HCT116 (cell line): Measurements from ENCODE around the gene DFFA. TPM values are rescaled to one million over a fixed set of nuclear protein-coding genes. Genes with fewer than 3 reads are reported as not detected.

Experiments used
- ATAC-seq: fragments of 200-7000 bp; cut with Tn5 transposase; 2 replicates; pipeline ENCODE4 v1.9.1; 2020; ENCODE audit warnings: mild to moderate bottlenecking, moderate library complexity
- BruUV-seq: library from RNA; stranded (reverse); fragments of 400-500 nt; replicated peaks from 2 replicates; lab custom pipeline; 2021; lab: Mats Ljungman, UMichigan
- CTCF ChIA-PET: fragments of 300-600 bp; sonication (Branson Sonifier 250); formaldehyde crosslinking; loops from one replicate; lab custom pipeline; 2021; ENCODE audit warnings: antibody characterized with exemption; lab: Charles Lee
- POLR2A ChIA-PET: fragments of 300-600, 350-600 bp; sonication (Branson Sonifier 250); formaldehyde crosslinking; loops from one replicate; lab custom pipeline; 2021; ENCODE audit warnings: antibody characterized with exemption; lab: Charles Lee
- RAD21 ChIA-PET, 2 experiments: fragments of 300-600 bp; sonication (Branson Sonifier 250); formaldehyde crosslinking; loops; one replicate each; lab custom pipeline; 2023; ENCODE audit warnings: low total read pairs in 2 of 2; ENCODE audit not compliant: uncharacterized antibody in 2 of 2, unreplicated experiment in 2 of 2, low non-redundant PET in 1 of 2; lab: Charles Lee
- DNase-seq: peaks from one replicate; pipeline ENCODE4 v3.0.0-alpha.2; 2010; ENCODE audit warnings: low read depth, low spot score
- H2AFZ ChIP-seq: fragments of 200-600 bp; shearing (Covaris generic), sonication (generic); 2 replicates; pipeline ENCODE4 v1.6.1; 2017; ENCODE audit warnings: low read depth, mixed run types, mixed read lengths, antibody characterized with exemption, low read length; ENCODE audit not compliant: poor library complexity, severe bottlenecking
- H3K27ac ChIP-seq: 2 replicates; pipeline ENCODE4 v1.5.1; 2012; ENCODE audit warnings: low read depth, low read length
- H3K27me3 ChIP-seq: fragments of 200-600 bp; sonication (generic); 2 replicates; pipeline ENCODE4 v1.6.1; 2016; ENCODE audit warnings: mixed run types, low read length, mixed read lengths; ENCODE audit not compliant: insufficient read depth
- H3K36me3 ChIP-seq, 2 experiments: fragments of 200-500 bp in 1 of 2; fragments of 200-600 bp in 1 of 2; sonication (Bioruptor generic) in 1 of 2; sonication (generic) in 1 of 2; 2 replicates each; pipeline versions ENCODE4 v1.5.1 to v1.6.1; 2014 to 2016; ENCODE audit warnings: low read length in 2 of 2, inconsistent platforms in 1 of 2, mixed read lengths in 1 of 2, mixed run types in 1 of 2; ENCODE audit not compliant: insufficient read depth in 2 of 2, control insufficient read depth in 1 of 2
- H3K4me1 ChIP-seq, 2 experiments: fragments of 200-600 bp in 1 of 2; sonication (generic) in 1 of 2; 2 replicates each; pipeline versions ENCODE4 v1.5.1 to v1.6.1; 2012 to 2017; ENCODE audit warnings: low read length in 2 of 2, inconsistent platforms in 1 of 2, mild to moderate bottlenecking in 1 of 2, mixed read lengths in 1 of 2, mixed run types in 1 of 2, moderate library complexity in 1 of 2; ENCODE audit not compliant: insufficient read depth in 2 of 2, control insufficient read depth in 1 of 2
- H3K4me2 ChIP-seq: fragments of 200-600 bp; sonication (generic); 2 replicates; pipeline ENCODE4 v1.6.1; 2017; ENCODE audit warnings: mixed run types, low read length, mixed read lengths
- H3K4me3 ChIP-seq, 2 experiments: fragments of 200-600 bp in 1 of 2; sonication (generic) in 1 of 2; replicated peaks in 1 of 2; 2 replicates each; pipeline ENCODE4 v1.5.1; 2011 to 2016; ENCODE audit warnings: low read length in 2 of 2, control low read depth in 1 of 2, low read depth in 1 of 2, mild to moderate bottlenecking in 1 of 2, mixed read lengths in 1 of 2, mixed run types in 1 of 2
- H3K79me2 ChIP-seq: fragments of 200-600 bp; sonication (generic); 2 replicates; pipeline ENCODE4 v1.6.1; 2017; ENCODE audit warnings: mild to moderate bottlenecking, mixed run types, low read length, moderate library complexity, mixed read lengths; ENCODE audit not compliant: insufficient read depth
- H3K9ac ChIP-seq: fragments of 200-600 bp; sonication (generic); 2 replicates; pipeline ENCODE4 v1.6.1; 2016; ENCODE audit warnings: low read length, mixed read lengths
- H3K9me2 ChIP-seq: fragments of 200-600 bp; sonication (generic), shearing (Covaris generic); 2 replicates; pipeline ENCODE4 v1.6.1; 2017; ENCODE audit warnings: mixed run types, mild to moderate bottlenecking, moderate library complexity; ENCODE audit not compliant: insufficient read depth
- H3K9me3 ChIP-seq, 2 experiments: fragments of 200-500 bp in 1 of 2; fragments of 200-600 bp in 1 of 2; sonication (Bioruptor generic) in 1 of 2; sonication (generic) in 1 of 2; 2 replicates each; pipeline ENCODE4 v1.6.1; 2014 to 2017; ENCODE audit warnings: low read length in 2 of 2, mixed read lengths in 2 of 2, inconsistent platforms in 1 of 2, low read depth in 1 of 2, mild to moderate bottlenecking in 1 of 2, mixed run types in 1 of 2, moderate library complexity in 1 of 2; ENCODE audit not compliant: control insufficient read depth in 1 of 2, insufficient read depth in 1 of 2
- H4K20me1 ChIP-seq: fragments of 200-600 bp; sonication (generic), shearing (Covaris generic); 2 replicates; pipeline ENCODE4 v1.6.1; 2017; ENCODE audit warnings: mixed run types, mild to moderate bottlenecking, moderate library complexity; ENCODE audit not compliant: insufficient read depth
- CBX3 ChIP-seq: IDR thresholded peaks from 2 replicates; pipeline ENCODE4 v1.6.1; 2012; ENCODE audit warnings: low read depth
- CTCF ChIP-seq, 3 experiments: fragments of 200-600 bp in 1 of 3; sonication (generic) in 1 of 3; IDR thresholded peaks in 2 of 3; conservative IDR thresholded peaks in 1 of 3; 2 replicates each; pipeline ENCODE4 v1.5.1; 2012 to 2017; ENCODE audit warnings: low read depth in 2 of 3, low read length in 2 of 3, antibody characterized with exemption in 1 of 3, borderline replicate concordance in 1 of 3, control low read depth in 1 of 3, mild to moderate bottlenecking in 1 of 3, mixed read lengths in 1 of 3, mixed run types in 1 of 3, moderate library complexity in 1 of 3; ENCODE audit not compliant: insufficient read depth in 1 of 3
- EGR1 ChIP-seq: IDR thresholded peaks from 2 replicates; pipeline ENCODE4 v1.6.1; 2012; ENCODE audit warnings: low read depth
- ELF1 ChIP-seq: IDR thresholded peaks from 2 replicates; pipeline ENCODE4 v1.6.1; 2012; ENCODE audit warnings: low read depth, borderline replicate concordance
- EZH2 ChIP-seq: fragments of 200-600 bp; sonication (generic); IDR thresholded peaks from 2 replicates; pipeline ENCODE4 v1.6.1; 2017; ENCODE audit warnings: antibody characterized with exemption, mixed run types
- EZH2phosphoT487 ChIP-seq: fragments of 200-600 bp; IDR thresholded peaks from 2 replicates; pipeline ENCODE4 v1.6.1; 2018; ENCODE audit warnings: antibody characterized with exemption, borderline replicate concordance
- FOSL1 ChIP-seq: IDR thresholded peaks from 2 replicates; pipeline ENCODE4 v1.6.1; 2012; ENCODE audit warnings: low read depth
- MAX ChIP-seq: IDR thresholded peaks from 2 replicates; pipeline ENCODE4 v1.6.1; 2012
- POLR2A ChIP-seq: IDR thresholded peaks from 2 replicates; pipeline ENCODE4 v1.7.0; 2011; ENCODE audit warnings: borderline replicate concordance; ENCODE audit not compliant: insufficient read depth, insufficient read length; ENCODE audit errors: extremely low read depth
- POLR2AphosphoS5 ChIP-seq: IDR thresholded peaks from 2 replicates; pipeline ENCODE4 v1.6.1; 2011; ENCODE audit warnings: mild to moderate bottlenecking, low read depth, low read length, moderate library complexity
- RAD21 ChIP-seq: IDR thresholded peaks from 2 replicates; pipeline ENCODE4 v1.6.1; 2012; ENCODE audit warnings: low read depth, mild to moderate bottlenecking
- SIN3A ChIP-seq: IDR thresholded peaks from 2 replicates; pipeline ENCODE4 v1.6.1; 2012; ENCODE audit warnings: low read depth
- TCF7L2 ChIP-seq: IDR thresholded peaks from 2 replicates; pipeline ENCODE4 v1.7.0; 2011; ENCODE audit warnings: borderline replicate concordance, inconsistent platforms; ENCODE audit not compliant: insufficient read depth, insufficient read length; ENCODE audit errors: extremely low read depth
- YY1 ChIP-seq: IDR thresholded peaks from 2 replicates; pipeline ENCODE4 v1.6.1; 2011; ENCODE audit warnings: low read length, low read depth, moderate library complexity, mild to moderate bottlenecking; ENCODE audit not compliant: insufficient replicate concordance; ENCODE audit errors: extremely low read depth
- ZBTB33 ChIP-seq: IDR thresholded peaks from 2 replicates; pipeline ENCODE4 v1.6.1; 2011; ENCODE audit warnings: mild to moderate bottlenecking, low read length, moderate library complexity; ENCODE audit not compliant: insufficient replicate concordance; ENCODE audit errors: extremely low read depth
- ZFX ChIP-seq: fragments of 450-650 bp; IDR thresholded peaks from 2 replicates; pipeline ENCODE4 v1.6.1; 2017
- ZNF274 ChIP-seq: fragments of 200-500 bp; sonication (Bioruptor generic); IDR thresholded peaks from 2 replicates; pipeline ENCODE4 v1.6.1; 2014; ENCODE audit warnings: mild to moderate bottlenecking, low read depth, low read length, inconsistent platforms
- intact Hi-C: fragments of 100-400 bp; cut with micrococcal nuclease; formaldehyde crosslinking; loops from 2 replicates; pipeline ENCODE4 v1.10.0; 2022
- total RNA-seq: library from RNA; stranded (reverse); gene quantifications from one replicate; pipeline ENCODE4 v1.2.1, GENCODE V29; 2021; ENCODE audit not compliant: unreplicated experiment
- TF ChIP-seq, protein P1 (sequence below): IDR thresholded peaks from 2 replicates; pipeline ENCODE4 v1.6.1; 2012; ENCODE audit warnings: low read depth

The DFFA gene
- total RNA-seq, 1 experiment from 2014 or later = 67.7 TPM

- CTCF ChIA-PET = interaction anchor here (0.6 kb wide), 1 partner anchor 109 kb away, joined by 3 read pairs; no protein-coding TSS in a partner anchor
- Histone ChIP-seq H3K27ac (no peak overlapping the region), H3K9ac (no peak overlapping the region), H3K9me2 (no peaks in the 10 kb centered on the region), H4K20me1 (no peaks in the 10 kb centered on the region), H3K27me3 (no peaks in the 10 kb centered on the region), H3K36me3 (no peaks in the 10 kb centered on the region), H3K4me3 (no peak overlapping the region), H3K4me1 (no peaks in the 10 kb centered on the region), H3K9me3 (peaks cover 0 to 4% of the 10 kb centered on the region in 2 experiments; a peak in 1 of 4 replicates), H3K79me2 (no peaks in the 10 kb centered on the region), H3K4me2 (no peak overlapping the region), H2AFZ (no peak overlapping the region)
- TSS peak; percentile 10 for BruUV-seq
- ATAC-seq = no peak
- TF ChIP-seq EZH2phosphoT487 (no peak), EZH2 (no peak), CBX3 (no peak), SIN3A (no peak), MAX (no peak), POLR2A (no peak), ZNF274 (no peak), TCF7L2 (no peak), YY1 (no peak), CTCF (IDR thresholded peaks at IDR 0.05 in 2 of 3, conservative IDR thresholded peaks at IDR 0.05 in 1 of 3; ENCODE audit: borderline replicate concordance in 1 of 3, insufficient read depth in 1 of 3, low read depth in 2 of 3, low read length in 2 of 3) (no peak), RAD21 (no peak), ZFX (no peak), POLR2AphosphoS5 (no peak), ELF1 (no peak), ZBTB33 (no peak), FOSL1 (no peak), EGR1 (no peak)
- TF ChIP-seq, protein P1, sequence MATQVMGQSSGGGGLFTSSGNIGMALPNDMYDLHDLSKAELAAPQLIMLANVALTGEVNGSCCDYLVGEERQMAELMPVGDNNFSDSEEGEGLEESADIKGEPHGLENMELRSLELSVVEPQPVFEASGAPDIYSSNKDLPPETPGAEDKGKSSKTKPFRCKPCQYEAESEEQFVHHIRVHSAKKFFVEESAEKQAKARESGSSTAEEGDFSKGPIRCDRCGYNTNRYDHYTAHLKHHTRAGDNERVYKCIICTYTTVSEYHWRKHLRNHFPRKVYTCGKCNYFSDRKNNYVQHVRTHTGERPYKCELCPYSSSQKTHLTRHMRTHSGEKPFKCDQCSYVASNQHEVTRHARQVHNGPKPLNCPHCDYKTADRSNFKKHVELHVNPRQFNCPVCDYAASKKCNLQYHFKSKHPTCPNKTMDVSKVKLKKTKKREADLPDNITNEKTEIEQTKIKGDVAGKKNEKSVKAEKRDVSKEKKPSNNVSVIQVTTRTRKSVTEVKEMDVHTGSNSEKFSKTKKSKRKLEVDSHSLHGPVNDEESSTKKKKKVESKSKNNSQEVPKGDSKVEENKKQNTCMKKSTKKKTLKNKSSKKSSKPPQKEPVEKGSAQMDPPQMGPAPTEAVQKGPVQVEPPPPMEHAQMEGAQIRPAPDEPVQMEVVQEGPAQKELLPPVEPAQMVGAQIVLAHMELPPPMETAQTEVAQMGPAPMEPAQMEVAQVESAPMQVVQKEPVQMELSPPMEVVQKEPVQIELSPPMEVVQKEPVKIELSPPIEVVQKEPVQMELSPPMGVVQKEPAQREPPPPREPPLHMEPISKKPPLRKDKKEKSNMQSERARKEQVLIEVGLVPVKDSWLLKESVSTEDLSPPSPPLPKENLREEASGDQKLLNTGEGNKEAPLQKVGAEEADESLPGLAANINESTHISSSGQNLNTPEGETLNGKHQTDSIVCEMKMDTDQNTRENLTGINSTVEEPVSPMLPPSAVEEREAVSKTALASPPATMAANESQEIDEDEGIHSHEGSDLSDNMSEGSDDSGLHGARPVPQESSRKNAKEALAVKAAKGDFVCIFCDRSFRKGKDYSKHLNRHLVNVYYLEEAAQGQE = no peak
- intact Hi-C loops = no loop called here
- POLR2A ChIA-PET = interaction anchor here (1.3 kb wide), 1 partner anchor 21 kb away, joined by 3 read pairs; the partner anchor contains the start of gene CENPS
- no peak for DNase-seq
- RAD21 ChIA-PET = no interaction called here
Measured at GRCh38 chr1:10451287-10451686, 21.0 kb downstream of the DFFA start.
